Spleen (tissue), 11 donors: ENCODE results near the gene NR4A2. TPM values are rescaled to one million over a fixed set of nuclear protein-coding genes. Genes with fewer than 3 reads are reported as not detected.

Experiments
- DNase-seq: peaks from one replicate; pipeline ENCODE4 v3.0.0-alpha.2; 2020
- H3K27ac ChIP-seq, 8 donors: fragments of 200-600 bp; sonication (generic) in 7 of 8; 1 replicate in 4 of 8; 2 replicates in 4 of 8; pipeline versions ENCODE4 v1.5.0 to v1.8.0; 2016 to 2021; ENCODE audit warnings: inconsistent platforms in 4 of 8, mild to moderate bottlenecking in 4 of 8, moderate library complexity in 1 of 8
- H3K27me3 ChIP-seq, 7 donors: fragments of 200-600 bp; sonication (generic) in 6 of 7; replicated peaks in 1 of 7; 1 replicate in 4 of 7; 2 replicates in 3 of 7; pipeline versions ENCODE4 v1.5.0 to v1.8.0; 2016 to 2021; ENCODE audit warnings: inconsistent platforms in 3 of 7, mild to moderate bottlenecking in 1 of 7
- H3K36me3 ChIP-seq, 6 donors: fragments of 200-600 bp; sonication (generic) in 5 of 6; 1 replicate in 4 of 6; 2 replicates in 2 of 6; pipeline versions ENCODE4 v1.5.0 to v1.8.0; 2016 to 2021; ENCODE audit warnings: inconsistent platforms in 2 of 6
- H3K4me1 ChIP-seq, 6 donors: fragments of 200-600 bp; sonication (generic) in 5 of 6; 1 replicate in 3 of 6; 2 replicates in 3 of 6; pipeline versions ENCODE4 v1.5.0 to v1.8.0; 2016 to 2021; ENCODE audit warnings: inconsistent platforms in 3 of 6
- H3K4me3 ChIP-seq, 8 donors: fragments of 200-600 bp; sonication (generic) in 7 of 8; 1 replicate in 4 of 8; 2 replicates in 4 of 8; pipeline versions ENCODE4 v1.5.0 to v1.8.0; 2016 to 2021; ENCODE audit warnings: inconsistent platforms in 4 of 8, mild to moderate bottlenecking in 4 of 8, moderate library complexity in 2 of 8
- H3K9me3 ChIP-seq, 8 donors: fragments of 200-600 bp; sonication (generic) in 7 of 8; 1 replicate in 4 of 8; 2 replicates in 4 of 8; pipeline versions ENCODE4 v1.5.0 to v1.8.0; 2016 to 2021; ENCODE audit warnings: inconsistent platforms in 4 of 8
- POLR2A ChIP-seq, 3 donors: fragments of 450-650 bp; IDR thresholded peaks; one replicate each; pipeline ENCODE4 v1.5.1; 2017; ENCODE audit warnings: antibody characterized with exemption in 3 of 3, mild to moderate bottlenecking in 1 of 3
- POLR2AphosphoS5 ChIP-seq, 3 donors: sonication (generic); formaldehyde crosslinking; IDR thresholded peaks; one replicate each; pipeline ENCODE4 v1.5.1; 2017; ENCODE audit warnings: antibody characterized with exemption in 3 of 3
- WGBS, 5 donors: extraction: QIAGEN DNeasy Blood & Tissue Kit in 3 of 5; methylation state at CpG; one replicate each; pipeline versions ENCODE4 v1.1.5 to v1.1.7; 2013 to 2018; 5-methylcytosine and 5-hydroxymethylcytosine counted together
- intact Hi-C: fragments of 100-400 bp; cut with DNase I; formaldehyde crosslinking; loops from one replicate; pipeline ENCODE4 v1.15.0; 2023; ENCODE audit warnings: low total_unique reads
- polyA plus RNA-seq, 3 donors: library from polyadenylated mRNA; stranded (reverse); fragments of 200-250 nt; gene quantifications; one replicate each; pipeline ENCODE4 v1.2.1, GENCODE V29; 2013
- total RNA-seq, 7 donors: library from RNA; depleted of rRNA in 3 of 7; stranded (reverse); fragments of >200 nt in 3 of 7; fragmentation: NEBNext Ultra II Directional in 4 of 7; extraction: Animal tissue kit (Norgen Biotek cat#: 25700) in 4 of 7; gene quantifications; one replicate each; pipeline versions ENCODE4 v1.1.0 to v1.2.1, GENCODE V29; 2016 to 2021
- TF ChIP-seq, protein P1 (sequence below), 11 experiments: fragments of 200-600 bp in 7 of 11; fragments of 450-650 bp in 4 of 11; sonication (generic) in 4 of 11; IDR thresholded peaks in 8 of 11; conservative IDR thresholded peaks in 3 of 11; 1 replicate in 7 of 11; 2 replicates in 4 of 11; pipeline versions ENCODE4 v1.4.0 to v1.8.0; 2016 to 2021; ENCODE audit warnings: antibody characterized with exemption in 11 of 11, inconsistent platforms in 4 of 11, mild to moderate bottlenecking in 1 of 11
- donor health status: healthy with polysubstance abuse.
- donor health status: DM: no; HTN: no; CAD: no; lungs with moderate emphysema.
- donor health status: DM: no; HTN: no; CAD: no.
- donor health status: Bipolar disorder and iron deficiency.
- donor health status: healthy.
- donor health status: DM: no; HTN: no; CAD: no.
- donor health status: DM: yes; HTN: yes; CAD: no.

Gene NR4A2
- total and polyA plus RNA-seq, 10 donors, result 0.56 to 13.1 (median 2.8) TPM

DNA sequence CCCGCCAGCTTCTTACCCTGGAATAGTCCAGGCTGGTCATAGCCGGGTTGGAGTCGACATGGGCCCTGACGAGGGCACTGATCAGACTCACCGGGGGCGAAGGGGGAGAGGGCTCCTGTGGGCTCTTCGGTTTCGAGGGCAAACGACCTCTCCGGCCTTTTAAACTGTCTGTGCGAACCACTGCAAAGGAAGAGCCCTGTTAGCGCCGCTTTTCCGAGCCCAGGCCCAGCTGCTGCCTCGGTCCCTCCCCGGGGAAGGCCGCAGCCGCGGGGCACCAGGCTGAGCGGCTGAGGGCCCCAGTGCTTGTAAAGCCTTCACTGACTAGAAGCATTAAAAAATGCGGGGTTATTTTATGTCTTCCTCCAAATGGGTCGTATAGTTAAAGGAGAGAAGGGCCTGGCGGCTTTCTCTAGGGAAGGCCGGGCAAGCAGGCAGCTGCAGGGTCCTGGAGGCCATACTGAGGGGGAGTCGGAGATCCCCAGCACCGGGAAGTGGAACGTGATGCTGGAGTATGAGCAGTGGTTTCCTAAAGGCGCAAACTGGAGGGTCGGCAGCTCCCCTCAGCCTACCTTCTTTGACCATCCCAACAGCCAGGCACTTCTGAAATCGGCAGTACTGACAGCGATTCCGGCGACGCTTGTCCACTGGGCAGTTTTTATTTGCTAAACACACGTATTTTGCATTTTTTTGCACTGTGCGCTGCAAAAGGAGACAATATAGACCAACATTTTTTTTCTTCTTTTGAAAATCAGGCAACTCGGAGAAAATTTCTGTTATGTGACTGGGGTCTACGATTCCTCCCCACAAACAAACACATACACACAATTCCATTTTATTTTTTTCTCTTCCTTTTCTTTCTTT is 4.5 kb downstream of the NR4A2 start:
- Histone ChIP-seq H3K36me3 (peaks cover 0 to 43% (median 3%) of the 10 kb centered on the region in 6 donors), H3K27me3 (peaks cover 0 to 87% (median 50%) of the 10 kb centered on the region in 7 donors), H3K4me3 (no peak overlapping the region), H3K27ac (no peak overlapping the region), H3K9me3 (no peaks in the 10 kb centered on the region), H3K4me1 (peaks cover 9 to 44% (median 25%) of the 10 kb centered on the region in 6 donors)
- intact Hi-C loops, result no loop called here
- no peak for DNase-seq
- 49 to 75% (median 56%) methylated on average over 37 to 38 of the region's 38 CpGs for WGBS, 5 donors
- no peak for TF ChIP-seq POLR2A (IDR thresholded peaks at IDR 0.05)
- TF ChIP-seq POLR2AphosphoS5 (IDR thresholded peaks at IDR 0.05), result no peak
- TF ChIP-seq, protein P1, sequence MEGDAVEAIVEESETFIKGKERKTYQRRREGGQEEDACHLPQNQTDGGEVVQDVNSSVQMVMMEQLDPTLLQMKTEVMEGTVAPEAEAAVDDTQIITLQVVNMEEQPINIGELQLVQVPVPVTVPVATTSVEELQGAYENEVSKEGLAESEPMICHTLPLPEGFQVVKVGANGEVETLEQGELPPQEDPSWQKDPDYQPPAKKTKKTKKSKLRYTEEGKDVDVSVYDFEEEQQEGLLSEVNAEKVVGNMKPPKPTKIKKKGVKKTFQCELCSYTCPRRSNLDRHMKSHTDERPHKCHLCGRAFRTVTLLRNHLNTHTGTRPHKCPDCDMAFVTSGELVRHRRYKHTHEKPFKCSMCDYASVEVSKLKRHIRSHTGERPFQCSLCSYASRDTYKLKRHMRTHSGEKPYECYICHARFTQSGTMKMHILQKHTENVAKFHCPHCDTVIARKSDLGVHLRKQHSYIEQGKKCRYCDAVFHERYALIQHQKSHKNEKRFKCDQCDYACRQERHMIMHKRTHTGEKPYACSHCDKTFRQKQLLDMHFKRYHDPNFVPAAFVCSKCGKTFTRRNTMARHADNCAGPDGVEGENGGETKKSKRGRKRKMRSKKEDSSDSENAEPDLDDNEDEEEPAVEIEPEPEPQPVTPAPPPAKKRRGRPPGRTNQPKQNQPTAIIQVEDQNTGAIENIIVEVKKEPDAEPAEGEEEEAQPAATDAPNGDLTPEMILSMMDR (IDR thresholded peaks at IDR 0.05 in 8 of 11, conservative IDR thresholded peaks at IDR 0.05 in 3 of 11), result no peak

DNA sequence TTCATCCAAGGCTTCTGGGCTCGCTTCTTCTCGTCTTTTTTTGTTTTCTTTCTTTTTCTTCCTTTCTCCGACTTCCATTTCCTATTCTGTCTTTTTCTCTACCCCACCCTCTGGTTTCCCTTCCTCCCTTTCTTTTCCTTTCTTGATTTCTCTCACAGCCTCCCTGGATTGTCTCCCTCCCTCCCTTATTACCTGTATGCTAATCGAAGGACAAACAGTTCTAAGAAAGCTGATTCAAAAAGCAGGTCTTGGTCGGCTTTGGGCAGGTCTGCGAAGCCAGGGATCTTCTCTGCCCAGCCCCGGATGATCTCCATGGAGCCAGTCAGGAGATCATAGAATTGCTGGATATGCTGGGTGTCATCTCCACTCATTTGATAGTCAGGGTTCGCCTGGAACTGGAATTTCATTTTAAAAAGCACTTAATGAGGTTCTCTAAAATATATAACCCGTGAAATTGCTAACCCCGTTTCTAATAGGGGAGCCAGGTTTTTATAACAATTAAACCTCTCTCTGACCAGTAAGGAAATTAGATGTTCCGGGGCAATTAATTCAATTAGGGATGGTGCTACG is 5.9 kb downstream of the NR4A2 start:
- DNase-seq, result no peak
- Histone ChIP-seq H3K27me3 (peaks cover 0 to 97% (median 64%) of the 10 kb centered on the region in 7 donors), H3K36me3 (peaks cover 0 to 43% (median 3%) of the 10 kb centered on the region in 6 donors), H3K4me3 (no peak overlapping the region), H3K27ac (no peak overlapping the region), H3K9me3 (no peaks in the 10 kb centered on the region), H3K4me1 (peaks cover 13 to 48% (median 32%) of the 10 kb centered on the region in 6 donors)
- 55 to 72% (median 63%) methylated on average over 12 of the region's 12 CpGs for WGBS, 5 donors
- intact Hi-C loops, result no loop called here
- no peak for TF ChIP-seq POLR2A (IDR thresholded peaks at IDR 0.05)
- TF ChIP-seq POLR2AphosphoS5 (IDR thresholded peaks at IDR 0.05), result no peak
- TF ChIP-seq, protein P1 (IDR thresholded peaks at IDR 0.05 in 8 of 11, conservative IDR thresholded peaks at IDR 0.05 in 3 of 11), result no peak

DNA sequence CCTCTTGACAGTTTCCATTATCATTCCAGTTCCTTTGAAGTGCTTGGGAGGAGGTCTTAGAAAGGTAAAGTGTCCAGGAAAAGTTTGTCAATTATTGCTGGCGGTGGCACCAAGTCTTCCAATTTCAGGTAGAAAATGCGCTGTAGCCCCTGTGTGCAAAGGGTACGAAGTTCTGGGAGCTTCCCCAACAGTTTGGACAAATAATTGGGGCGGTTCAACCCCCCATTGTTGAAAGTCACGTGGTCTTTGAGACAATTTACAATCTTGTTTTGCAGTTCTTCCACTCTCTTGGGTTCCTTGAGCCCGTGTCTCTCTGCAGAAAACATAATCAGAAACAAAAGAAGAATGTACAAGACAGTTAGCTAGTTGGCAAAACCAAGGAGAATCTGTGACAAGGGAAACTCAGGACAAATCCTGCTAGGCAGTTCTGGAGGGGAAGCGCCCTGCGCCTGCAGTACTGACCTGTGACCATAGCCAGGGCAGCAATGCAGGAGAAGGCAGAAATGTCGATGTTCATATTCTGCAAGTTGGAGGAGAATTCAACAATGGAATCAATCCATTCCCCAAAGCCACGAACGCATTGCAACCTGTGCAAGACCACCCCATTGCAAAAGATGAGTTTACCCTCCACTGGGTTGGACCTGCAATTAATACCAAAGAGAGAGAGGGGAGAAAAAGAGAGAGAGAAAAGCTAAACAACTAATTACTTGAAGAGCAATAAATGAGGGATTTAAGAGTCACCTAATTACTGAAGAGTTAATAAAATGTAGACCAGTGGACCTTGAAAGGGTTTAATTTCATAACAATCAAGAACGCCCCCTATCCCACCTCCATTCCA is 6.6 kb downstream of the NR4A2 start:
- TF ChIP-seq POLR2A (IDR thresholded peaks at IDR 0.05) (no peak), POLR2AphosphoS5 (IDR thresholded peaks at IDR 0.05) (no peak)
- TF ChIP-seq, protein P1 (IDR thresholded peaks at IDR 0.05 in 8 of 11, conservative IDR thresholded peaks at IDR 0.05 in 3 of 11), result no peak
- Histone ChIP-seq H3K4me3 (no peak overlapping the region), H3K27me3 (peaks cover 0 to 97% (median 71%) of the 10 kb centered on the region in 7 donors), H3K9me3 (no peaks in the 10 kb centered on the region), H3K4me1 (peaks cover 15 to 48% (median 34%) of the 10 kb centered on the region in 6 donors), H3K27ac (no peak overlapping the region), H3K36me3 (peaks cover 0 to 43% (median 3%) of the 10 kb centered on the region in 6 donors)
- DNase-seq, result no peak
- 64 to 80% (median 68%) methylated on average over 12 of the region's 12 CpGs for WGBS, 5 donors
- intact Hi-C loops, result no loop called here
